Nephron (organoid): ENCODE results near the gene SSNA1.
A peak's percentile ranks its signal among the peaks of the same experiment; 100 is the strongest.

ENCODE experiments used
- H3K27ac Mint-ChIP-seq, 3 experiments: 2 replicates each; pipeline ENCODE4 v1.8.0; 2020; ENCODE audit warnings: mixed read lengths in 3 of 3, mild to moderate bottlenecking in 2 of 3, moderate library complexity in 1 of 3
- H3K27me3 Mint-ChIP-seq: 2 replicates; pipeline ENCODE4 v1.8.0; 2021; ENCODE audit warnings: low read depth, mild to moderate bottlenecking, moderate library complexity, mixed read lengths
- H3K36me3 Mint-ChIP-seq: 2 replicates; pipeline ENCODE4 v1.8.0; 2020; ENCODE audit warnings: low read depth, mixed read lengths
- H3K4me1 Mint-ChIP-seq: 2 replicates; pipeline ENCODE4 v1.8.0; 2020; ENCODE audit warnings: mixed read lengths
- H3K4me3 Mint-ChIP-seq, 3 experiments: 2 replicates each; pipeline ENCODE4 v1.8.0; 2020; ENCODE audit warnings: mild to moderate bottlenecking in 3 of 3, mixed read lengths in 3 of 3, moderate library complexity in 2 of 3
- H3K9me3 Mint-ChIP-seq: 2 replicates; pipeline ENCODE4 v1.8.0; 2020; ENCODE audit warnings: mixed read lengths
- CTCF ChIP-seq, 3 experiments: fragments of 200-600 bp; sonication (generic); IDR thresholded peaks; one replicate each; pipeline ENCODE4 v1.5.0; 2021; ENCODE audit warnings: antibody characterized with exemption in 3 of 3; ENCODE audit not compliant: unreplicated experiment in 3 of 3

Gene SSNA1

DNA sequence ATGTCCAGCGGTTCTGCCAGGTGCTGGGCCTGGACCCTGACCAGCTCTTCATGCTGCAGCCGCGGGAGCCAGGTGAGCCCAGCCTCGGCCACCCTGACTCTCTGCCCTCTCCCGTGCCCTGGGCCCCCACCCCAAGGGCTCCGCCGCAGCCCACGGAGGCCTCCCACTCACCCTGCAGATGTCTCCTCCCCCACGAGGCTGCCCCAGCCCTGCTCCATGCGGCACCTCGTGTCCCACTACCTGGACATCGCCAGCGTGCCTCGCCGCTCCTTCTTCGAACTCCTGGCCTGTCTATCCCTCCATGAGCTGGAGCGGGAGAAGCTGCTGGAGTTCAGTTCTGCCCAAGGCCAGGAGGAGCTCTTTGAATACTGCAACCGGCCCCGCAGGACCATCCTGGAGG lies 26.1 kb downstream of the SSNA1 start:
- Mint-ChIP-seq H3K9me3 (no peaks in the 10 kb centered on the region), H3K36me3 (peaks cover 4% of the 10 kb centered on the region), H3K4me3 (peak overlapping the region in 1 of 3 experiments; percentile 27), H3K4me1 (peaks cover 5% of the 10 kb centered on the region), H3K27ac (no peak overlapping the region), H3K27me3 (no peaks in the 10 kb centered on the region)
- no peak for TF ChIP-seq CTCF (IDR thresholded peaks at IDR 0.05; ENCODE audit: unreplicated experiment in 3 of 3)

- TF ChIP-seq CTCF (IDR thresholded peaks at IDR 0.05; ENCODE audit: unreplicated experiment in 3 of 3): no peak
- no peak overlapping the region for H3K4me3 Mint-ChIP-seq
- no peaks in the 10 kb centered on the region for H3K9me3 Mint-ChIP-seq
- H3K36me3 Mint-ChIP-seq: peaks cover 4% of the 10 kb centered on the region
- no peak overlapping the region for H3K27ac Mint-ChIP-seq
- no peaks in the 10 kb centered on the region for H3K27me3 Mint-ChIP-seq
- H3K4me1 Mint-ChIP-seq: peaks cover 5% of the 10 kb centered on the region
Observed at GRCh38 chr9:137215196-137215986, 26.9 kb downstream of the SSNA1 start.

GRCh38 chr9:137216188-137216965 lies 27.9 kb downstream of the SSNA1 start:
- Mint-ChIP-seq H3K4me1 (peaks cover 5% of the 10 kb centered on the region), H3K36me3 (peaks cover 4% of the 10 kb centered on the region)

GRCh38 chr9:137217276-137218211 lies 29.1 kb downstream of the SSNA1 start:
- Mint-ChIP-seq H3K4me3 (peak overlapping the region; percentile 70 to 78 (median 76)), H3K4me1 (peaks cover 5% of the 10 kb centered on the region), H3K27me3 (no peaks in the 10 kb centered on the region), H3K36me3 (peaks cover 4% of the 10 kb centered on the region), H3K9me3 (no peaks in the 10 kb centered on the region), H3K27ac (peak overlapping the region in 2 of 3 experiments; percentile 88 to 93)
- no peak for TF ChIP-seq CTCF (IDR thresholded peaks at IDR 0.05; ENCODE audit: unreplicated experiment in 3 of 3)

More at GRCh38 chr9:137216188-137216965, 27.9 kb downstream of the SSNA1 start:
- H3K27ac Mint-ChIP-seq: peak overlapping the region in 1 of 3 experiments; percentile 93
- no peaks in the 10 kb centered on the region for H3K9me3 Mint-ChIP-seq
- H3K4me3 Mint-ChIP-seq: no peak overlapping the region
- no peak for TF ChIP-seq CTCF (IDR thresholded peaks at IDR 0.05; ENCODE audit: unreplicated experiment in 3 of 3)
- no peaks in the 10 kb centered on the region for H3K27me3 Mint-ChIP-seq

GRCh38 chr9:137218212-137218753 lies 29.8 kb downstream of the SSNA1 start:
- no peaks in the 10 kb centered on the region for H3K27me3 Mint-ChIP-seq
- peaks cover 5% of the 10 kb centered on the region for H3K4me1 Mint-ChIP-seq
- no peak for TF ChIP-seq CTCF (IDR thresholded peaks at IDR 0.05; ENCODE audit: unreplicated experiment in 3 of 3)
- peak overlapping the region in 1 of 3 experiments; percentile 42 for H3K4me3 Mint-ChIP-seq
- no peaks in the 10 kb centered on the region for H3K9me3 Mint-ChIP-seq
- H3K27ac Mint-ChIP-seq: no peak overlapping the region
- no peaks in the 10 kb centered on the region for H3K36me3 Mint-ChIP-seq
